GM23338 (cell line): ENCODE measurements around the gene CEP170B. TPM values are rescaled to one million over a fixed set of nuclear protein-coding genes. Genes with fewer than 3 reads are reported as not detected.

Experiments used
- ATAC-seq: fragments of 200-7000 bp; cut with Tn5 transposase; 3 replicates; pipeline ENCODE4 v1.9.1; 2020
- DNase-seq: peaks from one replicate; pipeline ENCODE4 v3.0.0-alpha.2; 2015; ENCODE audit warnings: low spot score
- H2AFZ ChIP-seq: fragments of 200-600 bp; sonication (generic); 2 replicates; pipeline ENCODE4 v1.8.0; 2016; ENCODE audit warnings: antibody characterized with exemption, mild to moderate bottlenecking, moderate library complexity
- H3F3A ChIP-seq: fragments of 200-600 bp; sonication (generic); replicated peaks from 2 replicates; pipeline ENCODE4 v1.8.0; 2017; ENCODE audit warnings: antibody characterized with exemption, mixed run types, low read depth
- H3K27ac ChIP-seq: fragments of 200-600 bp; sonication (generic); 2 replicates; pipeline ENCODE4 v1.6.1; 2016; ENCODE audit warnings: low read depth
- H3K27me3 ChIP-seq: fragments of 200-600 bp; sonication (generic); 2 replicates; pipeline ENCODE4 v1.8.0; 2016; ENCODE audit warnings: mild to moderate bottlenecking, mixed run types, moderate library complexity; ENCODE audit not compliant: insufficient read depth
- H3K36me3 ChIP-seq: fragments of 200-600 bp; sonication (generic); 2 replicates; pipeline ENCODE4 v1.8.0; 2016; ENCODE audit warnings: mild to moderate bottlenecking; ENCODE audit not compliant: insufficient read depth
- H3K4me1 ChIP-seq: fragments of 200-600 bp; sonication (generic); 2 replicates; pipeline ENCODE4 v1.8.0; 2016; ENCODE audit warnings: mild to moderate bottlenecking, moderate library complexity; ENCODE audit not compliant: insufficient read depth
- H3K4me2 ChIP-seq: fragments of 200-600 bp; sonication (generic); 2 replicates; pipeline ENCODE4 v1.7.1; 2017; ENCODE audit warnings: mixed run types
- H3K4me3 ChIP-seq: fragments of 200-600 bp; sonication (generic); 2 replicates; pipeline ENCODE4 v1.6.1; 2016; ENCODE audit warnings: mixed run types
- H3K79me2 ChIP-seq: fragments of 200-600 bp; sonication (generic); replicated peaks from 2 replicates; pipeline ENCODE4 v1.8.0; 2017; ENCODE audit warnings: mild to moderate bottlenecking; ENCODE audit not compliant: insufficient read depth
- H3K9me2 ChIP-seq: fragments of 200-600 bp; sonication (generic); 2 replicates; pipeline ENCODE4 v1.8.0; 2017; ENCODE audit not compliant: insufficient read depth
- H4K20me1 ChIP-seq: fragments of 200-600 bp; sonication (generic); replicated peaks from 2 replicates; pipeline ENCODE4 v1.8.0; 2017; ENCODE audit warnings: mild to moderate bottlenecking; ENCODE audit not compliant: insufficient read depth
- H3K27ac Mint-ChIP-seq: 2 replicates; pipeline ENCODE4 v1.8.0; 2020; ENCODE audit warnings: inconsistent platforms, mild to moderate bottlenecking, moderate library complexity, mixed read lengths
- H3K27me3 Mint-ChIP-seq: 3 replicates; pipeline ENCODE4 v1.8.0; 2022; ENCODE audit warnings: low read depth, mild to moderate bottlenecking, moderate library complexity, mixed read lengths, inconsistent platforms; ENCODE audit not compliant: insufficient read depth, poor library complexity
- H3K36me3 Mint-ChIP-seq: 3 replicates; pipeline ENCODE4 v1.8.0; 2021; ENCODE audit warnings: low read depth, mild to moderate bottlenecking, inconsistent platforms, moderate library complexity, mixed read lengths
- H3K4me1 Mint-ChIP-seq: 3 replicates; pipeline ENCODE4 v1.8.0; 2020; ENCODE audit warnings: mild to moderate bottlenecking, inconsistent platforms, mixed read lengths
- H3K4me3 Mint-ChIP-seq: 3 replicates; pipeline ENCODE4 v1.8.0; 2021; ENCODE audit warnings: moderate library complexity, mild to moderate bottlenecking, inconsistent platforms, mixed read lengths
- H3K9me3 Mint-ChIP-seq: 3 replicates; pipeline ENCODE4 v1.8.0; 2020; ENCODE audit warnings: moderate library complexity, mild to moderate bottlenecking, inconsistent platforms, mixed read lengths
- EZH2 ChIP-seq: fragments of 200-600 bp; sonication (generic); IDR thresholded peaks from one replicate; pipeline ENCODE4 v1.8.0; 2017; ENCODE audit warnings: antibody characterized with exemption, mild to moderate bottlenecking, low read depth; ENCODE audit not compliant: unreplicated experiment
- JUNB ChIP-seq: IDR thresholded peaks from one replicate; pipeline ENCODE4 v1.6.1; 2016; ENCODE audit warnings: antibody characterized with exemption; ENCODE audit not compliant: unreplicated experiment
- NANOG ChIP-seq: IDR thresholded peaks from 2 replicates; pipeline ENCODE4 v1.6.1; 2016; ENCODE audit warnings: antibody characterized with exemption, borderline replicate concordance
- POLR2AphosphoS5 ChIP-seq: IDR thresholded peaks from 2 replicates; pipeline ENCODE4 v1.6.1; 2016; ENCODE audit warnings: antibody characterized with exemption, low read depth
- STAT1 ChIP-seq: IDR thresholded peaks from one replicate; pipeline ENCODE4 v1.6.1; 2016; ENCODE audit warnings: antibody characterized with exemption; ENCODE audit not compliant: unreplicated experiment
- ZNF114 ChIP-seq: fragments of 250-450 bp; sonication (Bioruptor Pico); IDR thresholded peaks from 2 replicates; pipeline ENCODE4 v1.5.0; 2020; ENCODE audit warnings: mild to moderate bottlenecking, moderate library complexity
- ZNF331 ChIP-seq: fragments of 250-450 bp; sonication (Bioruptor Pico); IDR thresholded peaks from 2 replicates; pipeline ENCODE4 v1.5.0; 2020; ENCODE audit warnings: low read depth, mild to moderate bottlenecking, moderate library complexity
- polyA plus RNA-seq: library from polyadenylated mRNA; unstranded; fragments of >200 nt; fragmentation: Nextera tagmentation; extraction: Ambion mirVana; gene quantifications from 2 replicates; pipeline ENCODE4 v1.2.1, GENCODE V29; 2016
- total RNA-seq: library from RNA; depleted of rRNA; stranded (reverse); fragments of >200 nt; shearing (Covaris generic); gene quantifications from 2 replicates; pipeline ENCODE4 v1.2.3, GENCODE V29; 2014
- TF ChIP-seq, protein P1 (sequence below): IDR thresholded peaks from one replicate; pipeline ENCODE4 v1.6.1; 2018; ENCODE audit warnings: antibody characterized with exemption; ENCODE audit not compliant: unreplicated experiment

The CEP170B gene
- total and polyA plus RNA-seq, 2 experiments from 2014 or later, result 4.6 to 37.1 TPM

DNA sequence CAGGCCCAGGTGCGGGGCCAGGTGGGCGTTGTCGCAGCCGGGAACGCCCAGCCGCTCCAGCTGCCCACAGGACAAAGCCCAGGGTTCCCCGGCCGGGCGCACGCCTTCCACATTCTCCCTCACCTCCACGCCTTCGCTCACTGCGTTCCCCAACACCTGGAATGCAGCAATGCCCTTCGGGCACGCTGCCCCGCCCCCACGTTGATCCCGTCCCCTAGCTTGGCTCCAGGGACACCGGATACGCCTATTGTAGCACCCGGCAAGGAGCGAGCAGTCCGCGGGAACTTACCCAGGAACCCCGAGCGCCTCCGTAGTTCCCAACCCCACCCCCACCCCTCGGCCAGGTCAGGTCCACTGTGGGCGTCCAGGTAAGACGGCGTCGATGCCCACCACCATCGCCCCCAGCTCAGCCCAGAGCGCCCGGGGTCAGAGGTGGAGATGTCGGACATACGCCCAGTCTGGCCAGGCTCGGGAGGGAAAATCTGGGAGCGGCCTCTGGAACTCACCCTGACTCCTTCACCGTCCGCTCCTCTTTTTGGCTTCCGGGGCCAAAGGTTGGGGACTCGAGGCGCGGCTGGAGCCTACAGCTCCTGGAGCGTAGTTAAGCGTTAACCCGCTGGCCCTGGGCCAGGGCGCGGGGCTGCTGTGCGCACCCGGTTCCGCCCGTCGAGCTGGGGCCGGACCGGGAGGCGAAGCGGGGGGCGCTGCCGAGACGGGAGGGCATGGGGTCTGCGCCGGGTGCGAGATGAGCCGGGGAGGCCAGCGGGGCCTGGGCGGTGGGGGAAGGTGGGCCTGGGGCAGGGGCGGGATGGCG is 594 bp upstream of the CEP170B start:
- Histone ChIP-seq H3K4me3 (peak overlapping the region; percentile 90), H3K4me1 (peaks cover 6% of the 10 kb centered on the region; the same call in 1 of the 2 replicates), H3K9me2 (peaks cover 6% of the 10 kb centered on the region), H3F3A (peaks cover 8% of the 10 kb centered on the region; the same call in 1 of the 2 replicates), H3K36me3 (no peaks in the 10 kb centered on the region), H3K27me3 (no peaks in the 10 kb centered on the region), H3K79me2 (peaks cover 36% of the 10 kb centered on the region), H3K27ac (peak overlapping the region; percentile 96), H2AFZ (no peak overlapping the region; the same call in 1 of the 2 replicates), H4K20me1 (peaks cover 4% of the 10 kb centered on the region), H3K4me2 (peak overlapping the region; percentile 97)
- H3K4me1 Mint-ChIP-seq, result peaks cover 16% of the 10 kb centered on the region
- peak overlapping the region; percentile 77 for H3K27ac Mint-ChIP-seq
- H3K36me3 Mint-ChIP-seq, result no peaks in the 10 kb centered on the region
- H3K9me3 Mint-ChIP-seq, result no peaks in the 10 kb centered on the region
- peak; percentile 76 for ATAC-seq
- peaks cover 15% of the 10 kb centered on the region for H3K27me3 Mint-ChIP-seq
- TF ChIP-seq JUNB (no peak), POLR2AphosphoS5 (peak; percentile 44; the same call in 1 of the 2 replicates), ZNF114 (CRISPR knock-in tag) (no peak), EZH2 (no peak)
- TF ChIP-seq, protein P1, sequence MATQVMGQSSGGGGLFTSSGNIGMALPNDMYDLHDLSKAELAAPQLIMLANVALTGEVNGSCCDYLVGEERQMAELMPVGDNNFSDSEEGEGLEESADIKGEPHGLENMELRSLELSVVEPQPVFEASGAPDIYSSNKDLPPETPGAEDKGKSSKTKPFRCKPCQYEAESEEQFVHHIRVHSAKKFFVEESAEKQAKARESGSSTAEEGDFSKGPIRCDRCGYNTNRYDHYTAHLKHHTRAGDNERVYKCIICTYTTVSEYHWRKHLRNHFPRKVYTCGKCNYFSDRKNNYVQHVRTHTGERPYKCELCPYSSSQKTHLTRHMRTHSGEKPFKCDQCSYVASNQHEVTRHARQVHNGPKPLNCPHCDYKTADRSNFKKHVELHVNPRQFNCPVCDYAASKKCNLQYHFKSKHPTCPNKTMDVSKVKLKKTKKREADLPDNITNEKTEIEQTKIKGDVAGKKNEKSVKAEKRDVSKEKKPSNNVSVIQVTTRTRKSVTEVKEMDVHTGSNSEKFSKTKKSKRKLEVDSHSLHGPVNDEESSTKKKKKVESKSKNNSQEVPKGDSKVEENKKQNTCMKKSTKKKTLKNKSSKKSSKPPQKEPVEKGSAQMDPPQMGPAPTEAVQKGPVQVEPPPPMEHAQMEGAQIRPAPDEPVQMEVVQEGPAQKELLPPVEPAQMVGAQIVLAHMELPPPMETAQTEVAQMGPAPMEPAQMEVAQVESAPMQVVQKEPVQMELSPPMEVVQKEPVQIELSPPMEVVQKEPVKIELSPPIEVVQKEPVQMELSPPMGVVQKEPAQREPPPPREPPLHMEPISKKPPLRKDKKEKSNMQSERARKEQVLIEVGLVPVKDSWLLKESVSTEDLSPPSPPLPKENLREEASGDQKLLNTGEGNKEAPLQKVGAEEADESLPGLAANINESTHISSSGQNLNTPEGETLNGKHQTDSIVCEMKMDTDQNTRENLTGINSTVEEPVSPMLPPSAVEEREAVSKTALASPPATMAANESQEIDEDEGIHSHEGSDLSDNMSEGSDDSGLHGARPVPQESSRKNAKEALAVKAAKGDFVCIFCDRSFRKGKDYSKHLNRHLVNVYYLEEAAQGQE, result no peak
- H3K4me3 Mint-ChIP-seq, result peak overlapping the region; percentile 92
- DNase-seq, result peak; percentile 96

DNA sequence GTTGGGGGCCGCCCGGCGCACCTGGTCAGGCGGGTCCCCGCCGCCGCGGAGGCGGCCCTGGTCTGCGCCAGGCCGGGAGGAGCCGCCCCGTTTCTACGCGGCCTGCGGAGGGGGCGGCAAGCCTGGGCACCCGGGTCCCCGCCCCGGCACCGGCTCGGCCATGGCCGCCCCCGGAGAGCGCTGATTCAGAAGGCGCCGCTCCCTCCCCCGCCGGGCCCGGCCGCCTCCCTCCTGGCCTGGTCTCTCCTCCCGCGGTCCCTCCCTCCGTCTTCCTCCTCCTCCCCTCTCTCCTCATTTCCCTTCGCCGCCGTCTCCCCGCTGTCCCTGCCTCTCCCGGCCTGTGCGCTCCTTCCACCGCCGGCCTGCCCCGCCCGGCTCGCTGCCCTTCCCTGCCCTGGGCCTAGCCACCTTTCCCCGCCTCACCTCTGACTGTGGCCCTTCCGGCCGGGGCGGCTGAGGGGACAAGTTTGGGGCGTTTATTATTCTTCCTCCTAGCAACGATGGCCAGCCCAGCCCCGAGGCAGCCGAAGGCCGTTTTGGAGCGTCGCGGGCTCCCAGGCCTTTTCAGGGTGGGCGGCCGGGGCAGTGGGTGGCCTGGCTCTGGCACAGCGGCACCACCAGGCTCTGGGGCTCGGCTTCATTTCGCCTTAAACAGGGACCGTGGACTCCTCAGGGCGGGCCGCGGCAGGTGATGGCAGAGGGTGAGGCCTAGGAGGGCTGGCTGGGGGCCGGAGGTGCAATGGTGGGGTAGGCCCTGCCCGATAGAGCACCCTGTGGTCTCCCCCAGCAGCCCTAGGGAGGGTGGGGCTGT is 768 bp downstream of the CEP170B start:
- Mint-ChIP-seq H3K27me3 (peaks cover 17% of the 10 kb centered on the region), H3K27ac (no peak overlapping the region), H3K36me3 (no peaks in the 10 kb centered on the region; the same call in 2 of the 3 replicates), H3K9me3 (no peaks in the 10 kb centered on the region), H3K4me1 (peaks cover 16% of the 10 kb centered on the region), H3K4me3 (peak overlapping the region; percentile 73)
- Histone ChIP-seq H3K36me3 (no peaks in the 10 kb centered on the region), H3K27me3 (no peaks in the 10 kb centered on the region), H3K9me2 (peaks cover 6% of the 10 kb centered on the region), H3K4me1 (peaks cover 6% of the 10 kb centered on the region; the same call in 1 of the 2 replicates), H3F3A (peaks cover 8% of the 10 kb centered on the region; the same call in 1 of the 2 replicates), H3K79me2 (peaks cover 44% of the 10 kb centered on the region), H2AFZ (0 out of 2 replicates have a peak overlapping the region, but pooled peaks have one; percentile 59), H3K4me3 (peak overlapping the region; percentile 90), H4K20me1 (peaks cover 15% of the 10 kb centered on the region), H3K27ac (no peak overlapping the region), H3K4me2 (peak overlapping the region; percentile 96)
- DNase-seq, result peak; percentile 86
- TF ChIP-seq NANOG (no peak), JUNB (no peak), POLR2AphosphoS5 (no peak), ZNF331 (CRISPR knock-in tag) (no peak), STAT1 (no peak), EZH2 (no peak)
- peak; percentile 42 for ATAC-seq
